Central memory CD8-positive, alpha-beta T cell (primary cell): ENCODE measurements around the gene TFAM.

Experiments
- ATAC-seq: fragments of 150-1000 bp; cut with Tn5 transposase; replicated peaks from 2 replicates; pipeline ENCODE4 v1.10.0; 2022; ENCODE audit warnings: mild to moderate bottlenecking, moderate FRiP score, moderate number of reproducible peaks; ENCODE audit not compliant: poor library complexity, severe bottlenecking; ENCODE audit errors: extremely low read depth
- DNase-seq, 2 donors: peaks; one replicate each; pipeline ENCODE4 v3.0.0; 2021; ENCODE audit warnings: low spot score in 2 of 2
- H3K27ac Mint-ChIP-seq: one replicate; pipeline ENCODE4 v1.8.0; 2022; ENCODE audit warnings: low read depth, mild to moderate bottlenecking, moderate library complexity, mixed read lengths
- H3K27me3 Mint-ChIP-seq: one replicate; pipeline ENCODE4 v1.8.0; 2022; ENCODE audit warnings: mixed read lengths
- H3K36me3 Mint-ChIP-seq: one replicate; pipeline ENCODE4 v1.8.0; 2022; ENCODE audit warnings: mild to moderate bottlenecking, moderate library complexity, mixed read lengths; ENCODE audit not compliant: insufficient read depth
- H3K4me1 Mint-ChIP-seq: one replicate; pipeline ENCODE4 v1.8.0; 2022; ENCODE audit warnings: mixed read lengths
- H3K4me3 Mint-ChIP-seq: one replicate; pipeline ENCODE4 v1.8.0; 2022; ENCODE audit warnings: mild to moderate bottlenecking, moderate library complexity, mixed read lengths
- H3K9me3 Mint-ChIP-seq: one replicate; pipeline ENCODE4 v1.8.0; 2022; ENCODE audit warnings: mixed read lengths

The TFAM gene

GRCh38 chr10:58384544-58384998, 639 bp upstream of the TFAM start:
- H3K4me1 Mint-ChIP-seq, result peaks cover 35% of the 10 kb centered on the region
- DNase-seq, result no peak
- H3K9me3 Mint-ChIP-seq, result no peaks in the 10 kb centered on the region
- peak overlapping the region; percentile 93 for H3K27ac Mint-ChIP-seq
- peak; percentile 12 for ATAC-seq
- no peaks in the 10 kb centered on the region for H3K27me3 Mint-ChIP-seq
- peak overlapping the region; percentile 99 for H3K4me3 Mint-ChIP-seq
- H3K36me3 Mint-ChIP-seq, result peaks cover 35% of the 10 kb centered on the region

DNA sequence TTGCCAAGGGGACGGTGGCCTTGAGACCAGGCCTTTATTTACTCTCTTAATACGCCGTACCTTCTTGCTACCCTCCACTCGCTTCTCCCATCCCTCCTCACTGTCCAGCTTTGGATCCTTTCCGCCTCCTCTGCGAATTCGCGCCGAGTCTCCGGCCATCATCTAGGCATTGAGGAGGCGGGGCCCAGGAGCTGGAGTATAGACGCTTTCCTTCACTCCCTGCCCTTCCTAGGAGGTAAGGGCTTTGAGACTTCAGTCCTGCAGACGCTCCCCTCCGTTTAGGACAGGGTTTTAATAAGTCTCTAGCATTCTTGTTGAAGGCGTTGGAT, 538 bp downstream of the TFAM start:
- H3K9me3 Mint-ChIP-seq, result no peaks in the 10 kb centered on the region
- peaks cover 45% of the 10 kb centered on the region for H3K36me3 Mint-ChIP-seq
- no peak for DNase-seq
- peaks cover 44% of the 10 kb centered on the region for H3K4me1 Mint-ChIP-seq
- H3K4me3 Mint-ChIP-seq, result peak overlapping the region; percentile 99
- no peak for ATAC-seq
- H3K27me3 Mint-ChIP-seq, result no peaks in the 10 kb centered on the region
- H3K27ac Mint-ChIP-seq, result peak overlapping the region; percentile 93

- Mint-ChIP-seq H3K36me3 (peaks cover 72% of the 10 kb centered on the region), H3K9me3 (no peaks in the 10 kb centered on the region), H3K27ac (no peak overlapping the region)
These were observed 3.8 kb downstream of the TFAM start for GRCh38 chr10:58389024-58389423.

GRCh38 chr10:58393317-58393716, 8.1 kb downstream of the TFAM start:
- Mint-ChIP-seq H3K27ac (no peak overlapping the region), H3K27me3 (no peaks in the 10 kb centered on the region), H3K36me3 (peaks cover 79% of the 10 kb centered on the region), H3K9me3 (no peaks in the 10 kb centered on the region), H3K4me1 (peaks cover 23% of the 10 kb centered on the region), H3K4me3 (no peak overlapping the region)
- DNase-seq (no peak), ATAC-seq (no peak)

More at GRCh38 chr10:58389024-58389423, 3.8 kb downstream of the TFAM start:
- DNase-seq, result no peak
- H3K4me3 Mint-ChIP-seq, result no peak overlapping the region
- no peaks in the 10 kb centered on the region for H3K27me3 Mint-ChIP-seq
- peaks cover 50% of the 10 kb centered on the region for H3K4me1 Mint-ChIP-seq
- no peak for ATAC-seq

DNA sequence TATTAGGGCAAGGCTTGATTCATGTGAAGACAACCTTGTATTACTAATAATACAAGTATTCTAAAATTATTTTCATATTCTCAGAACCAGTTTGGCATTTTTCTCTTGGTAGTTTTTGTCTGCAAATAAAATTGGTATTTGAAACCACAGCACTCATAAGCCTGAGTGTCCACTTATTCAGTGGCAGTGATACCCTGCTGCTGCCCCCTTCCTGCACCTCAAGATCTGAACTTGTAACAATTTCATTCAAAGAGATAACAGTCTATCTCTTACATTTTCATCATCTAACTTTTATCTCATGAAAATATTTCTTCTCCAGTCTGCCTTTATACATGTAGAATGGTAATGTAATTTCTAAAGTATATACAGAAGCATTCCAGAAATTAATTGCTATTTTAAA, 9.3 kb downstream of the TFAM start:
- Mint-ChIP-seq H3K9me3 (no peaks in the 10 kb centered on the region), H3K36me3 (peaks cover 74% of the 10 kb centered on the region), H3K27ac (no peak overlapping the region), H3K4me1 (peaks cover 21% of the 10 kb centered on the region), H3K27me3 (no peaks in the 10 kb centered on the region), H3K4me3 (no peak overlapping the region)
- ATAC-seq, result no peak
- DNase-seq, result no peak

DNA sequence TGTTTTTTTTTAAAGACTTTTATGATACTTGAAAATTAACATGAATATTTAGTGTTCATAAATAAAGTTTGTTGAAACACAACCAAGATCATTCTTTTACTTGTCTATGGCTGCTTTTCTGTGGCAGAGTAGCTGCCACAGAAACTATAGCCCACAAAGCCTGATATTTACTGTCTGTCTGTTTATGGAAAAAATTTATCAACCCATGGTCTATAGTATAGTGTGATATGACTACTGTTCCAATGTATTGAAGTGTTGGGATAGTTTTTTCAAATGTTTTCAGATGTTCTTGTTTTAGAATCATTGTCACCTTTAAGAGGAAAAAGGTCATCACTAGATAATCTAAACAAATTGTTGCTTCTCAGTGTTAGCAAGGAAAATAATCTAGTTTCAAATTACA, 10.8 kb downstream of the TFAM start:
- ATAC-seq, result no peak
- H3K36me3 Mint-ChIP-seq, result peaks cover 65% of the 10 kb centered on the region
- H3K27ac Mint-ChIP-seq, result no peak overlapping the region
- no peak overlapping the region for H3K4me3 Mint-ChIP-seq
- no peaks in the 10 kb centered on the region for H3K9me3 Mint-ChIP-seq
- H3K27me3 Mint-ChIP-seq, result no peaks in the 10 kb centered on the region
- no peak for DNase-seq
- H3K4me1 Mint-ChIP-seq, result peaks cover 11% of the 10 kb centered on the region

GRCh38 chr10:58397830-58398229, 12.6 kb downstream of the TFAM start:
- H3K27ac Mint-ChIP-seq, result no peak overlapping the region
- H3K4me3 Mint-ChIP-seq, result no peak overlapping the region
- H3K27me3 Mint-ChIP-seq, result no peaks in the 10 kb centered on the region
- H3K4me1 Mint-ChIP-seq, result no peaks in the 10 kb centered on the region
- H3K36me3 Mint-ChIP-seq, result peaks cover 47% of the 10 kb centered on the region
- DNase-seq, result no peak
- ATAC-seq, result no peak
- no peaks in the 10 kb centered on the region for H3K9me3 Mint-ChIP-seq

DNA sequence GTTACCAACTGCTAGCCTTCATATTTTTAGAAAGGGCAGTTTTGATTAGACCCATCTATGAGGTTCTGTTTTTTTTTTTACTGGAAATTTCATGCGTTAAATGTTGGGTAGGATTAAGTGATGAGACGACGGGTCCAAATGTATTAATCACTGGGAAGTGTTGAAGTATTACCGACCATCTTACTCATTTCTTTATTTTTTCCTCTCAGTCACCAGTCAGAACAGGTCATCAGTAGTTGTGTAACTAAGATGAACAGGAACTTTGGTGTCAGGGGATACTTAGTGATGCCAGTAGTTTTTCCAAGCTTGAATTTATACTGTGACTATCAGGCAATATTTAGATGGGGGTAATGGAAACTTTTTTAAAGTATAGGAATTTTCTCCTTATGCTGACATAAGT, 14.2 kb downstream of the TFAM start:
- no peaks in the 10 kb centered on the region for H3K4me1 Mint-ChIP-seq
- H3K4me3 Mint-ChIP-seq, result no peak overlapping the region
- ATAC-seq (no peak), DNase-seq (no peak)
- no peak overlapping the region for H3K27ac Mint-ChIP-seq
- peaks cover 33% of the 10 kb centered on the region for H3K36me3 Mint-ChIP-seq
- no peaks in the 10 kb centered on the region for H3K27me3 Mint-ChIP-seq
- H3K9me3 Mint-ChIP-seq, result no peaks in the 10 kb centered on the region

DNA sequence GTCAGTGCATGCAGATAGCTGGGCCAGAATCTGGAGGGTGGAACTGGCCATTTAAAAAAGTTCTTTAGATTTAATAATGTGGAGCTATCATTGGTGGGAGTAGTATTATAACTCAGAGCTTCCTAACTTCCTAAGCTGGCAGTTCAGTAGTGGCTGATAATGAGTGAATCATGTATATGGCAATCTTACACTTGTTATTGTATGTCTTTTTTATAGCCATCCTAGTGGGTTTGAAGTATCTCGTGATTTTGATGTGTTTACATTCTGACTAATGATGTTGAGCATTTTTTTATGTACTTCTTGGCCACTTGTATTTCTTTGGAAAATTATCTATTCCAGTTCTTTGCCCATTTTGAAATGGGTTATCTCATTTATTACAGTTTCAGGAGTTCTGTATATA, 15.4 kb downstream of the TFAM start:
- ATAC-seq (no peak), DNase-seq (no peak)
- H3K4me3 Mint-ChIP-seq, result no peak overlapping the region
- no peaks in the 10 kb centered on the region for H3K4me1 Mint-ChIP-seq
- H3K27me3 Mint-ChIP-seq, result no peaks in the 10 kb centered on the region
- H3K9me3 Mint-ChIP-seq, result no peaks in the 10 kb centered on the region
- H3K27ac Mint-ChIP-seq, result no peak overlapping the region
- H3K36me3 Mint-ChIP-seq, result peaks cover 23% of the 10 kb centered on the region

GRCh38 chr10:58404001-58404400, 18.8 kb downstream of the TFAM start:
- Mint-ChIP-seq H3K36me3 (peaks cover 2% of the 10 kb centered on the region), H3K4me1 (no peaks in the 10 kb centered on the region), H3K4me3 (no peak overlapping the region), H3K9me3 (no peaks in the 10 kb centered on the region), H3K27me3 (no peaks in the 10 kb centered on the region), H3K27ac (no peak overlapping the region)
- no peak for DNase-seq
- no peak for ATAC-seq

- H3K4me1 Mint-ChIP-seq, result no peaks in the 10 kb centered on the region
- H3K27me3 Mint-ChIP-seq, result peaks cover 14% of the 10 kb centered on the region
- ATAC-seq (no peak), DNase-seq (no peak)
- no peak overlapping the region for H3K4me3 Mint-ChIP-seq
- no peaks in the 10 kb centered on the region for H3K36me3 Mint-ChIP-seq
- H3K27ac Mint-ChIP-seq, result no peak overlapping the region
- H3K9me3 Mint-ChIP-seq, result no peaks in the 10 kb centered on the region
These were observed 24.9 kb downstream of the TFAM start for GRCh38 chr10:58409956-58410610.

DNA sequence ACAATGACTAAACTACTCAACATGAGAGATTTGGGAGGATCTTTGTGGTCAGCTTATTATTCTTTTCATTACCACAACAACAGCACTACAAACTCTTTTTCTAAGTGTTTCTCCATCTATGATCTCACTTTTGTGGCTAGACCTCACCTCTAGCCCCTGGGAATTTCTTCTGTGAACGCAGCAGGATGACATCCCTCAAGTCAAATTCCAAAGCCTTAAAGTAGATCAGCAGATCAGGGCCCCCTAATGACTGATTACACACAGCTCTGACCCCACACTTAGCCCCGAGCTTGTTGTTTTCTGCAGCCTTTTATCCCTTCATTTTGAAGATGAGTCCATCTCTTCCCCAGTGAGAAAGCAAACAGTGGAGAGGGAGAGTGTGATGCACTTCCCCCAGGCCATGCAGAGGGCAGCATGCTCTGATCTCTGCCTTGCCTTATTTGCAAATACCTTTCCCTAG, 27.3 kb downstream of the TFAM start:
- no peaks in the 10 kb centered on the region for H3K4me1 Mint-ChIP-seq
- no peaks in the 10 kb centered on the region for H3K9me3 Mint-ChIP-seq
- H3K27ac Mint-ChIP-seq, result no peak overlapping the region
- ATAC-seq (no peak), DNase-seq (no peak)
- H3K36me3 Mint-ChIP-seq, result no peaks in the 10 kb centered on the region
- H3K27me3 Mint-ChIP-seq, result peaks cover 24% of the 10 kb centered on the region
- no peak overlapping the region for H3K4me3 Mint-ChIP-seq

- DNase-seq (no peak), ATAC-seq (no peak)
- Mint-ChIP-seq H3K27me3 (peaks cover 24% of the 10 kb centered on the region), H3K4me3 (no peak overlapping the region), H3K36me3 (peaks cover 1% of the 10 kb centered on the region), H3K27ac (no peak overlapping the region), H3K9me3 (no peaks in the 10 kb centered on the region), H3K4me1 (no peaks in the 10 kb centered on the region)
These were observed 29.2 kb downstream of the TFAM start for GRCh38 chr10:58414270-58415041.
